Measurements from ENCODE around the gene ANKRD35.
"Not testable (repeated sequence)": the region's sequence is repeated elsewhere in the genome, so short reads cannot be mapped to it uniquely, and the experiment has no call there.

Gene ANKRD35, protein sequence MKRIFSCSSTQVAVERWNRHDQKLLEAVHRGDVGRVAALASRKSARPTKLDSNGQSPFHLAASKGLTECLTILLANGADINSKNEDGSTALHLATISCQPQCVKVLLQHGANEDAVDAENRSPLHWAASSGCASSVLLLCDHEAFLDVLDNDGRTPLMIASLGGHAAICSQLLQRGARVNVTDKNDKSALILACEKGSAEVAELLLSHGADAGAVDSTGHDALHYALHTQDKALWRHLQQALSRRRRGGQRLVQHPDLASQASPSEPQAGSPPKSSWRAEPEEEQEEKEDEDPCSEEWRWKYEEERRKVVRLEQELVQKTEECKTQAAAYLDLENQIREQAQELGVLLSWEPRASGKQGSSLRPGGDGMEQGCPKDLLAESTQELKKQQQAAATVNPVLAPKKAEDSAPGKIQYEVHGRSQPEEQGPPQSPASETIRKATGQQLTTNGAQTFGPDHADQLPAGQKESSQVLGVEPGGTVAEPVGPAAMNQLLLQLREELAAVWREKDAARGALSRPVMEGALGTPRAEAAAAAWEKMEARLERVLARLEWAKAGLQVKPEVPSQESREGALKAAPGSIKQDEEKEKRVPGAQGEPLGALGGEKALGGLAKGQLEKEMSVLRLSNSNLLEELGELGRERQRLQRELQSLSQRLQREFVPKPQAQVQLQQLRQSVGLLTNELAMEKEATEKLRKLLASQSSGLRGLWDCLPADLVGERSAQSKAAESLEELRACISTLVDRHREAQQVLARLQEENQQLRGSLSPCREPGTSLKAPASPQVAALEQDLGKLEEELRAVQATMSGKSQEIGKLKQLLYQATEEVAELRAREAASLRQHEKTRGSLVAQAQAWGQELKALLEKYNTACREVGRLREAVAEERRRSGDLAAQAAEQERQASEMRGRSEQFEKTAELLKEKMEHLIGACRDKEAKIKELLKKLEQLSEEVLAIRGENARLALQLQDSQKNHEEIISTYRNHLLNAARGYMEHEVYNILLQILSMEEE

GRCh38 chr1:145885738-145886287 lies at the start of gene ANKRD35:
ANKRD35 (minus strand) TSS chr1:145885866; CDS start chr1:145885758, 108 bp downstream.
- DNase-seq (ENCODE audit: low spot score) = peak; percentile 61

DNA sequence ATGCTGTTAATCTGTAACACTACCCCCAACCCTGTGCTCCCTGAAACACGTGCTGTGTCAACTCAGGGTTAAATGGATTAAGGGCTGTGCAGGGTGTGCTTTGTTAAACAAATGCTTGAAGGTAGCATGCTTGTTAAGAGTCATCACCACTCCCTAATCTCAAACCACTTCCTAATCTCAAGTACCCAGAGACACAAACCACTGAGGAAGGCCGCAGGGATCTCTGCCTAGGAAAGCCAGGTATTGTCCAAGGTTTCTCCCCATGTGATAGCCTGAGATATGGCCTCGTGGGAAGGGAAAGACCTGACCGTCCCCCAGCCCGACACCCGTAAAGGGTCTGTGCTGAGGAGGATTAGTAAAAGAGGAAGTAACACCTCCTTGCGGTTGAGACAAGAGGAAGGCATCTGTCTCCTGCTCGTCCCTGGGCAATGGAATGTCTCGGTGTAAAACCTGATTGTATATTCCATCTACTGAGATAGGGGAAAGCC lies 46.9 kb upstream of the ANKRD35 start:
- DNase-seq (ENCODE audit: low spot score) = not testable (repeated sequence)

- no peak for DNase-seq (ENCODE audit: low spot score)
Observed at GRCh38 chr1:145927916-145928643, 42.4 kb upstream of the ANKRD35 start.

GRCh38 chr1:145927063-145927886 lies 41.6 kb upstream of the ANKRD35 start, which contains the start of gene RBM8A:
RBM8A (minus strand) TSS chr1:145927484; CDS start chr1:145927426, 58 bp downstream.
- peak; percentile 98 for DNase-seq (ENCODE audit: low spot score)

DNA sequence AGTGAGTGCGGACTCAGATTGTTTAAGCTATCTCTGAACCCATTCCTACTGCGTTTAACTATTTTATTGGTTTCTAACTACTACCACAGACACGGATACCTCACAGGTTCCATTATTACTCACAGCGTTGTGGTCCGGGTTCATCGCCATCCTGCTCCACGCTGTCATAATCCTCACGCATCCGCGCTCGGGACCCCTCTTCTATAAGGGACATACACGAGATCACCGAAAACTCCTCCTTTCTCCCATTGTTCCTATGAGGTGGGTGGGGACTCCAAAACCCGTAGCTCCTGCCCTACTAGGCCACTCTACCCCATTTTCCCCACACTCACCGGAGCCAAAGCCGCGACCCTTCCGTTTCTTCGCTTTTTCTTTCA lies 41.0 kb upstream of the ANKRD35 start:
- no peak for DNase-seq (ENCODE audit: low spot score)

GRCh38 chr1:145922266-145922665 lies 36.6 kb upstream of the ANKRD35 start:
- no peak for DNase-seq (ENCODE audit: low spot score)

- not testable (repeated sequence) for DNase-seq (ENCODE audit: low spot score)
Observed at GRCh38 chr1:145920297-145920696, 34.6 kb upstream of the ANKRD35 start.

DNA sequence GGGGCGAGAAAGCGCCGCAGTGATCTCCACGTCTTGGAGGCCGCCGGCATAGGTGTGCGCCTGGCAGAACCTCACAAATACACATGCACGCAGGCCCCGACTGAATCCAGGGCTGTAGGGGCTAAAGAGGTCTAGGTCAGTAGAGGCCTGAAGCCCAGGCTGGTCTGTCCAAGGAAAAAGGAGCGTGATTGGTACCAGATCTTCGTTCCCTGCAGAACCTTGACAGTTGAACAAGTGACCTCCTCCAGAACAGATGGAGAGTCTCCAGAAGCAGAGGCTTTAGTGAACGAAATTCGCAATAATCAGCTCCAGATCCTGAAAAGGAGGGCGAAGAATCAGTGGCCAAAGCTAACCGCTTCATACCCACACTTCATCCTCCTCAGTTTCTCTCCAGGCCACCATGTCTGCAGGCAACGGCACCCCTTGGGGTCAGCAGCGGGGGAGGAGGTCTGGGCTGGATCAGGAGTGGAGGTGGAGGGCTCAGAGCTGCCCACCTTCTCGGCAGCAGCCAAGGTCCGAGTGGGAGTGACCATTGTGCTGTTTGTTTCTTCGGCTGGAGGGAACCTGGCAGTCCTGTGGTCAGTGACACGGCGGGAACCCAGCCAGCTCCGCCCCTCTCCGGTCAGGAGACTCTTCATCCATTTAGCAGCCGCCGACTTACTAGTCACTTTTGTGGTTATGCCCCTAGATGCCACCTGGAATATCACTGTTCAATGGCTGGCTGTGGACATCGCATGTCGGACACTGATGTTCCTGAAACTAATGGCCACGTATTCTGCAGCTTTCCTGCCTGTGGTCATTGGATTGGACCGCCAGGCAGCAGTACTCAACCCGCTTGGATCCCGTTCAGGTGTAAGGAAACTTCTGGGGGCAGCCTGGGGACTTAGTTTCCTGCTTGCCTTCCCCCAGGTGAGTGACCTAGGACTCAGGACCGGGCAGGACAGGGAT lies 33.6 kb upstream of the ANKRD35 start:
- peak; percentile 80 for DNase-seq (ENCODE audit: low spot score)

DNA sequence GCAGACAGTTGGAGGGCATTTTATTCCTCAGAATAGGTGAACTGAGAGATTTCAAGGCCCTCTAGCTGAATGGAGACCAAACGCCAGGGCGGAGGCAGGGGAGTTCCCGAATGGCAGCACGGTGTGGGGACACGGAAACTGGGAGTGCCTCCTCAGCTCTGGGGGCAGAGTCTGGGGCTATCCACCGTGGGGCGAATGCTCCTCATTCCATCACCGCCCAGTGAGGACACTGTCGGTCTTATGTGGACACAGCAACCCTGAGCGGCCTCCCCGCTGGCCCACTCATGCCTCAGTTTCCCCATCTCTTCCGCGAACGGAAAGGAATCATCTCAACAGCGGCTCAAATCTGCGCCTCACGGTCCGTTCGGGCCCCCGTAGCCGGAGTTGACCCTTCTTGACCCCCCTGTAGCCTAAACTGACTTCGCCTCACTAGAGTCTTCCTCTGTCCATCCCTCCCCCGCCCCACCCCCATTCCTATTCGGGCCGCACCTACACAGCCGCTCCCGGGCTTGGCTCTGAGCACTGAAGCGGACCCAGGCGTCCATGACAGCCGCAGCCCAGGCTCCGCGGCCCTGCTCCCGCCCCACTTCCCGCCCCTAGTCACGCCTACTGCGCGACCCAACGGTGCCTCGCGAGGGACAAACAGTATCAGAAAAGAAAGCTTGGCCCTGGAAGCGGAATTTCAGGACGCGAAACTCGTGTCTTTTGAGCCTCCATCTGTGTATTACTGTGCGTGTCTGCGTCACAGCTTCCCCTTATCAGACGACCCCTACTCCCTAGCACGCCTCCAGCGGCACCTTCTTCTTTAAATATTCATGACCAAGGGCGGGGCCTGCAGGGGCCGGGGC lies 32.7 kb upstream of the ANKRD35 start, which contains the start of gene PEX11B:
Gene PEX11B, minus strand, starts transcription at position 574 of the 848 bp plus-strand sequence. Its CDS starts 29 bp downstream, at position 545.
- peak; percentile 72 for DNase-seq (ENCODE audit: low spot score)

DNA sequence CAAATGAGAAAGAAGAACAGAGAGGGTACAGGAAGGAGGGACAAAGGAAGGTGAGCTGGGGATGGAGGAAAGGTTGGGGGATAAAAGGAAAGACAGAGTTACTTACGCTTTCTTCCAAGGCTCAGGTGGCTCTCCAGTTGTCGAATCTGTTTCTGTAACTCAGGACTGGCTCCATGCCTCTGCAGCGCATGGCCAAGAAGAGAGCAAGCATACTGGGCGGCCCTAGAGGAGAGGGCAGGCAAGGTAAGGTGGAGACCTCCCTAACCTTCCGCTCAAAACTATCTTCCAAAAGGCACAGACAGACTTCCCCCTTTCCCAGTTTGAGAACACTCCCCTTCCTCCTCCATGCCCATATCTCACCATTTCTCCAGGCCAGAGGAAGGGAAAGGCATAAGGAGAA lies 31.9 kb upstream of the ANKRD35 start:
- DNase-seq (ENCODE audit: low spot score) = no peak

DNA sequence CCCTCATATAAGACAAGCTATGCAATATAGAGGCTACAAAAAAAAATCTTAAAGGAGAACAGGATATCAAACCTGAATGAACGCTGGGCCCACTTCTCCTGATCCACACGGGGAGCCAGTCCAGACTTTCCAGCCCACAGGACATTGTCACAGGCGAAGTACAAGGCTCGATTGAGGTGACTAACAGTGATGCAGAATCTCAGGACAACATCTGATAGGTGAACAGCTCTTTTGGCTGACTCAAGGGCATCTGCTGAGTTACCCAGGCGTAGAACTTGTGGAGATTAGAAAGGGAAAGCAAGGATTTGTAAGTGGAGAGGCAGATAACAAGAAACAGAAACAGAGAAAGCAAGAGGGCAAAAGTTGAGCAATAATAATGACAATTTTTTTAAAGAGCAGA lies 31.1 kb upstream of the ANKRD35 start:
- DNase-seq (ENCODE audit: low spot score) = no peak

DNA sequence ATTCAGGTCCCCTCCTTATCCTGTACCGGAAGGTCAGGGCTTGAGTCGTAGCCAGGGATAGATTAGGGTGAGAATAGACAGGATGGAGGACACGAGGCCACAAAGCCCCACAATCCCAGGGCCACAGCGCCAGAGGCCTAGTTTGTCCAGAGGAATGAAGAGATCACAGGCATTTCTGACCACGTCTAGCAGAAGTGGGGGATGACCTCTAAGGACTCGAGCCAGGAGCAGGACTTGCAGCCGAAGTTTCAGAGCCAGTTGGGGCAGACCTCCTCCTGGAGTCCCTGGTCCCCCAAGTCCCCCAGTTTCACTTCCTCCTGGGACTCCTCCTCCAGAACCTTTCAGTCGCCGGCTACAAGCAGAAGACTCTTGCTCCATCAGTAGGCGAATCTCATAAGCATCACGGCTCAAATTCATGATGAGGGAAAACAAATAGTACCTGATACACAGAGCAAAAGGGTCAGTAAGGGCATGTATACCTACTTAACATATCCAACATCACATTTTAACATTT lies 26.5 kb upstream of the ANKRD35 start:
- DNase-seq (ENCODE audit: low spot score) = no peak

DNA sequence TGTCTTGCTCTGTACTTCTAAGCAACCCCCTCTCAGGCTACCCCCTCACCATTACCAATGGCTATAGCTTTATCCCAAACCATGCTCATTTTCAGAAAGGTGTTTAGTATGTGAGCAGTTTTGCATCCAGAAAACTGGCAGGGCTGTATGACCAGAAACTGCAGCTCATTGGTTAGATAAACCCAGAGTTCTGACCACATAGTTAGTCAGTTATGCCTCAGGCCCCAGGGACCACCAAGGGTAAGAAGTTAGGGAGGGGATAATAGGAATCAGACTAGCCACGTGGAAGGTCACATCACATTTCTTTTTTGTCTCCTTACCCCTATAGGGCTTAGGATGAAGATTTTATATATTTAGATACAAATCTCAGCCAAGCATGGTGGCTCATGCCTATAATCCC lies 23.0 kb upstream of the ANKRD35 start:
- DNase-seq (ENCODE audit: low spot score) = no peak

- no peak for DNase-seq (ENCODE audit: low spot score)
Observed at GRCh38 chr1:145906954-145907753, 21.5 kb upstream of the ANKRD35 start.

DNA sequence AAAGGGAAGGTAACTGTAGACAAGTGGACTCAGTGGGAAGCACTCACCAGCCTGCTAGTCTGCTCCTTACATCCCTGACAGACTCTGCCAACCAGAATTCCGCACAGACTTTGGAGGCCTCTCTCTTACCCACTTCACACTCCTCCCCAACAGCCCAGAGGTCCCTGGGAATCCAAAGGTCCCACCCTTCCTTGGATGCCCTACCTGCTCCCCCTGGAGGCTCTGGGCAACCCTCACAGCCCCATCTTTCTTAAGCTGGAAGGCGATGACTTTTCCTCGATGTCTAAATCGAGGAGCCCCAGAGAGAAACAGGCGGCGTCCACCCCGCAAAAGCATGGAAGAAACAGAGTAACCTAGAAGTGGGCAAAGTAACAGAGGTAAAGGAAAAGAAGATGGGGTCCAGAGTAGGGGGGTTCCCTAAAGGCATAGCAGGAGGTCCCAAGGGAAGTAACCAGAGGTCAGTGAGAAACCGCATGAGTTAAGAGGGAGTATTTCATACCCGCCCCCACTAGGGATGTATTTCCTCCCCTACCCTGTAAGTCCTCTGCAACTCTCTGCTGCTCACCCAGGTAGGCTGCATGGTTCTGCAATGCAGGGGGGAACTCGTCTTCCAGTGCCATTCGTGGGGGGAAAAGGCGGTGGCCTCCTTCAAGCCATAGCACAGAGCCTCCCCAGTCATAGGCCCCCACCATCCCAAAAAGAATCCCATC lies 15.8 kb upstream of the ANKRD35 start:
- DNase-seq (ENCODE audit: low spot score) = no peak

DNA sequence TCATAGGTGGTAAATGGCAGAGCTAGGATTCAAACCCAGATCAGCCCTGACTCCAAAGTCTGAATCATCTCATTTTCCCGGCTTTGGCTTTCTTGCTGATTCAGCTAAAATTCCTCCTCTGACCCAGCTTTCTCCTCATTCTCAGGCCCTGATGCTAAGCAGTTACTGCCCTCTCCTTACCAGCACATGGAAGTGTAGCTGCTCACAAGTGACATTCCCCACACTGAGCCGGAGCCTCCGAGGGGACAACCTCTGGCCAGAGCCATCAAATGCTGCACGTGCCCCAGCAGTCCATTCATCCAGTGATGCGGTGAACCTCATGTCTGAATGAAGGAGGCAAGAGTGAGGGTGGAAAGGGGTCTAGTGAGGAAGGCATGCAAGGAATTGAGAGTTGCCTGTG lies 13.1 kb upstream of the ANKRD35 start:
- no peak for DNase-seq (ENCODE audit: low spot score)

DNA sequence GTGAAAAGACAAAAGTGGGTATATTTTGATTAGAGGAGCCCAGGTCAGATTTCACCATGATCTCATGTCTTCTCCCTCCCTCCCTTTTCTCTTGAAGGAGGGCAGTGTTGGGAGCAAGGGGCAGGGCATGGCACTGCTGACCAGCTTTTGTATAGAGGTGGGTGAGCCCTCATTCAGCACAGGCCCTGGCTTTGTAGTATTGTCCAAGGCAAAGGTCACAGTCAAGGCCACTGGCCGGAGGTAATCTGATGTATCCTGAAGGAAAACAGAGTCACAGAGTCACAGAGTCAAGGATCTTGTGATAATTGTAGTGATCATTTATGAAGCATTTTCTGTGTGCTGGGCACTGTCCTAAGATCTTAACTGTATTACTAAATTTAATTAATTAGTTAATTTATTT lies 12.3 kb upstream of the ANKRD35 start:
- no peak for DNase-seq (ENCODE audit: low spot score)
